Measurements from ENCODE around the gene PLD4. TPM values are rescaled to one million over a fixed set of nuclear protein-coding genes. Genes with fewer than 3 reads are reported as not detected.

PLD4 gene
- total RNA-seq, 2 donors from 2014 or later: 1.2 to 5.4 TPM

DNA sequence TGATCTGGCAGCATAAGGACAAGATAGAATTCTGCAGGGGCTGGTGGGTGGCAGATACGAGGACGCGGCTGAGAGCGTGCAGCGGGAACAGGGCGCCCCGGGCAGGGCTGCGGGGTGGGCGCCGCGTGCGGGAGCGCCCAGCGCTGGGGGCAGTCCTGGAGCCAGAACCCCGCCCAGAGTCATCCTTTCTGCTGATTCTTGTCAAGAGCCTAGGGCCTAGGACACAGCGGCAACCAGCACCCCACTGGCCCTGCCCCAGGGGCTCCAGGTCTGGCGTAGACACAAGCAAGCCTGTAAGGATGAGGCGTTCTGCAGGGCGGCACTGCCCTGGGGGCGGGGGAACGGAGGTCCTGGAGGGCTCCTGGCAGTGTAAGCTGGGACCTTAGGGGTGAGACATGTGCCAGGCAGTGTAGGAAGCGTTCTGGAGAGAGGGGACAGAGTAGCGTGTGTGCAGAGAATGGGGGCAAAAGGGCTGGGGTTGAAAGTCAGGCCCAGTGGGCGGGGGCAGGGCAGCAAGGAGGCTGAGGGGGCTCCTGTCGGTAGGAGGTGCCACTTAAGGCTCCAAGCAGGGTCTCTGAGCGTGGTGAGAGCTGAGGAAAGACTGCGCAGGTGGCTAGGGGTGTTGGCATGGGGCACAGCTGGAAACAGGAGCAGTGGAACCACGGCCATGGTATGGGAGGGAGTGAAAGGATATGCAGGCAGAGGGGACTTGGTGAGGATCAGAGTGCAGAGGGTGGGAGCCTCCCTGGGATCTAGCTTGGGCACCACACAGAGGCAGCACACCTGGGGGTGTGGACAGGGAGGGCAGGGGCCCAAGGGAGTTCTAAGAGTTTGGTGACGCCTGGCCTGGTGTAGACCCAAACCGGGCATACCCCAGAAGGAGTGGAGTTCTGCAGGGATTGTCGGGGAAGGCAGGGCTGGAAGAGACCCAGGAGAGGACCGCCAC is 54.3 kb downstream of the PLD4 start:
- intact Hi-C loops (cut with DNase I): no loop called here
- no peaks in the 10 kb centered on the region for H3K36me3 ChIP-seq
- no peaks in the 10 kb centered on the region for H3K27me3 ChIP-seq (replicated peaks; ENCODE audit: insufficient read depth)
- peaks cover 18% of the 10 kb centered on the region for H3K4me1 ChIP-seq (replicated peaks)
- H3K9me3 ChIP-seq: no peaks in the 10 kb centered on the region
- H3K4me3 ChIP-seq: peak overlapping the region; percentile 34 to 45
- TF ChIP-seq POLR2AphosphoS5 (IDR thresholded peaks at IDR 0.05) (no peak), POLR2A (IDR thresholded peaks at IDR 0.05) (no peak), CTCF (IDR thresholded peaks at IDR 0.05) (no peak)
- H3K27ac ChIP-seq: no peak overlapping the region
- 62% methylated on average over 32 of the region's 32 CpGs for WGBS
- no peak for DNase-seq (ENCODE audit: low spot score)

DNA sequence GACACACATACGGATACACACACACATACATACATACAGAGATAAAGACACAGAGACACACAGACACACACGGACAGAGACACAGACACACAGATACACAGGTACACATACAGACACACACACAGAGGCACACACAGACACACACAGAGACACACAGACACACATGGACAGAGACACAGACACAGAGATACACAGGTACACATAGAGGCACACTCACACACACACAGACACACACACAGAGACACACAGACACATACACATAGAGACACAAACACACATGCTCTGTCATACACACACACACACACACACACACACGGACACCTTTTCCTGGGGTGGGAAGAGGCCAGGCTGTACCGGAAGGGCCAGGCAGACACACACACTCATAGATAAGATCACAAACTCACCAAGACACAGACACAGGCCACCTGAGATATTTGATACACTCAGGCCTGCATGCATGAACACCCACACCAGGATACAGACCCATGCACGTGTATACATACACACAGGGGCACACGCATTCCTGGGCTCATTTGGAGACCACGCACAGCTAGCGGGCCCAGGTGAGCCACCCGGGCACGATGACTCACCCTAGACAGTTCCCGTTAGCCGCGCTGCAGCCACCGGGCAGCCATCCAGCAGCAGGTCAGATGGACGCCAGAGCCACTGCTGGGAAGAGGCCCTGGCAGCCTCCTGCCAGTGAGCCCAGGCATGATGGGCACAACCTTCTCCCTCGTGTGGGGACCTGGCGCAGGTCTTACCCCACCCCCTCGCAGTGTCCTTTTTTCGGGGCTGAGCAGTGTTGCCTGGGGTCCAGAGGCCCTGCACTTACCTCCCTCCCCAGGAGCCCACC is 55.3 kb downstream of the PLD4 start:
- WGBS: 50% methylated on average over 19 of the region's 19 CpGs
- peak; percentile 58 for DNase-seq (ENCODE audit: low spot score)
- intact Hi-C loops (cut with DNase I): loop anchor here (5.0 kb wide), 1 partner anchor 42 kb away; the partner anchor contains the start of gene CDCA4
- no peak overlapping the region for H3K27ac ChIP-seq
- no peaks in the 10 kb centered on the region for H3K36me3 ChIP-seq
- H3K27me3 ChIP-seq (replicated peaks; ENCODE audit: insufficient read depth): no peaks in the 10 kb centered on the region
- H3K4me3 ChIP-seq: no peak overlapping the region
- no peaks in the 10 kb centered on the region for H3K9me3 ChIP-seq
- TF ChIP-seq CTCF (IDR thresholded peaks at IDR 0.05): no peak
- peak; percentile 53 for TF ChIP-seq POLR2AphosphoS5 (IDR thresholded peaks at IDR 0.05)
- TF ChIP-seq POLR2A (IDR thresholded peaks at IDR 0.05): no peak
- H3K4me1 ChIP-seq (replicated peaks): peaks cover 14% of the 10 kb centered on the region

DNA sequence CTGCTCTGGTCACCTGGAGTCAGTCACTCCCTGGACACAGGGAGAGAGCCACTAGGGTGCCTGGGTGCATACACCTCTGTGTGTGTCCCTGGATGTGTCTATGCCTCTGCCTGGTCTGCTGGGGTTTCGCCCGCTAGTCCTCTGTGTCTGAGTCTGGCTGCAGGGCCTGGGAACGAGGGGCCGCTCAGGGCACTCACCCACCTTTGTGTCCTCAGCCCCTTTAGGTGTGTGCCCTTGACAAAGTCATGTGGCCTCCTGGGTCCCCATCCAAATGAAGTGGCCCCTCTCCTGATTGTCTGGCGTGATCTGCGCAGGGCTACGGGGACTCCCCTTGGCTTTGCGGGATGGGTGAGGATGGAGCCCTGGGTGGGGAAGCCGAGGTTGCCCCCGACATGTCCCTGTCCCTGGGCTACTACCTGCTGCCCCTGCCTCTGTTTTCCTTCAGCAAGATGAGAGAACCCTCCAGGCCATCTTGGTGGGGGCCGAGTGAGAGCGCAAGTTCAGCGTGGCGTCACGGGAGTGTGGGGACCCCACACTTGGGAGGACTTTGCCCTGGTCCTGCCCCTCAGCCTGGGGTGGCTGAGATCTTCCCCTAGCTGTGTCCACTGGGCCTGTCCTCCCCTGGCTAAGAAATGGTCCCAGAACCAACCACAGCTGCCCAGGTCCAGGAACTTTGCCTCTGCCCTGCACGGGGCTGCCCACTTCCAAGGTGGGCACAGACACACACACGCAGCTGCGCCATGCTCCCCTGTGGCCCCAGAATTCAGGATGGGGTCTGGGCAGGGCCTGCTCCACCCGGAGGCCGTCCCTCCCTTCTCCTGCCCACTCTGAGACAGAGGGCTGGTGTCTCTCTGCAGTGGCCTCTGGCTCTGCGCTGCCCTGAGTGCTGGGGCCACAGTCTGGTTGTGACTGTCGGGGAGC is 56.2 kb downstream of the PLD4 start:
- peaks cover 11% of the 10 kb centered on the region for H3K4me1 ChIP-seq (replicated peaks)
- H3K27ac ChIP-seq: no peak overlapping the region
- DNase-seq (ENCODE audit: low spot score): no peak
- no peaks in the 10 kb centered on the region for H3K9me3 ChIP-seq
- H3K27me3 ChIP-seq (replicated peaks; ENCODE audit: insufficient read depth): no peaks in the 10 kb centered on the region
- intact Hi-C loops (cut with DNase I): loop anchor here (5.0 kb wide), 1 partner anchor 41 kb away; the partner anchor contains the start of gene CDCA4
- no peaks in the 10 kb centered on the region for H3K36me3 ChIP-seq
- no peak overlapping the region for H3K4me3 ChIP-seq
- 84% methylated on average over 17 of the region's 22 CpGs for WGBS
- no peak for TF ChIP-seq POLR2A (IDR thresholded peaks at IDR 0.05)
- no peak for TF ChIP-seq CTCF (IDR thresholded peaks at IDR 0.05)
- TF ChIP-seq POLR2AphosphoS5 (IDR thresholded peaks at IDR 0.05): no peak

DNA sequence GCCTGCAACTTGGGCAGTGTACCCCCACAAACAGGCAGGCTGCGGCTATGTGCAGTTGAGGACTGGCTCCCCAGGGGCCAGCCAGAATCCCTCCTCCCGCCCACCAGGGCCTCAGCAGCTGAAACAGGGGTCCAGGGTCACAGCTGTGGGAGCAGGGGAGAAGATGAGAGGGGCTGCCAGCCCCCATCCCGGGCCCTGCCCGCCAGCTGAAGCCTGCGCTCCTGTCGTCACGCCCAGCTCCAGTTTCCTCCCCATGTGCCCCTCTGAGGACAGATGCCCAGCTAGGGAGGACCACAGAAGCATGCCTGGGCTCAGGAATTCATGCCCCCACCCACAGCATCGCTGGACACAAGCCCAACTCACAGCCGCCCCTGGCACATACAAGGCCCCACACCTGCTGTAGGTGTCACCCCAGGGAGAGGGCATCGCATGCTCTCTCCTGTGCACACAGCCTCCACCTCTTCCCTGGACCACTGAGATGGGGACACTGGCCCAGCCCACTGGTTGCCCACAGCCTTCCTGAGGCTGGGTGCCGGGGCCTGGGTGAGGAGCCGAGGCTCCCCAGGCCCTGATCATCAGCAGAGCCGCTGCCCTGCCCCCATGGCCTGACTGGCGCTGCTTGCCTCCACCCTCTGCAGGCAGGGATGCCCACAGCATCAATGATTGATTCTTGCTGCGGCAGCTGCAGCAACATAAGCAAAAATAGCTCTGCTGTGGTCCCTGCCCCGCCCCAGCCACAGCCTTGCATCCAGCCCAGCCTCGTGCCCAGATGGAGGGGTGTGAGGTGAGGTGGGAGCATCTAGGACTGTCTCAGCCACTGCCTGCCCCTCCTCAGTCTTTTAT is 57.2 kb downstream of the PLD4 start:
- intact Hi-C loops (cut with DNase I): loop anchor here (2.0 to 5.0 kb wide), 2 partner anchors 40 to 51 kb away; partner anchors contain the start of gene CDCA4
- TF ChIP-seq POLR2A (IDR thresholded peaks at IDR 0.05) (no peak), POLR2AphosphoS5 (IDR thresholded peaks at IDR 0.05) (no peak), CTCF (IDR thresholded peaks at IDR 0.05) (no peak)
- no peaks in the 10 kb centered on the region for H3K36me3 ChIP-seq
- no peaks in the 10 kb centered on the region for H3K9me3 ChIP-seq
- H3K27me3 ChIP-seq (replicated peaks; ENCODE audit: insufficient read depth): no peaks in the 10 kb centered on the region
- DNase-seq (ENCODE audit: low spot score): no peak
- 76% methylated on average over 13 of the region's 17 CpGs for WGBS
- H3K4me1 ChIP-seq (replicated peaks): peaks cover 9% of the 10 kb centered on the region
- no peak overlapping the region for H3K4me3 ChIP-seq
- H3K27ac ChIP-seq: no peak overlapping the region
